Stimulated activated CD4-positive, alpha-beta T cell treated with anti-CD3 and anti-CD28 coated beads, Interleukin-1b, Interleukin-23, amount 100 ng/mL, for 4 hours (primary cell): Measurements from ENCODE around the gene MBLAC1.

Source experiments
- DNase-seq, 2 donors: peaks; one replicate each; pipeline ENCODE4 v3.0.0-alpha.2; 2020; ENCODE audit warnings: low read depth in 2 of 2

Gene MBLAC1

DNA sequence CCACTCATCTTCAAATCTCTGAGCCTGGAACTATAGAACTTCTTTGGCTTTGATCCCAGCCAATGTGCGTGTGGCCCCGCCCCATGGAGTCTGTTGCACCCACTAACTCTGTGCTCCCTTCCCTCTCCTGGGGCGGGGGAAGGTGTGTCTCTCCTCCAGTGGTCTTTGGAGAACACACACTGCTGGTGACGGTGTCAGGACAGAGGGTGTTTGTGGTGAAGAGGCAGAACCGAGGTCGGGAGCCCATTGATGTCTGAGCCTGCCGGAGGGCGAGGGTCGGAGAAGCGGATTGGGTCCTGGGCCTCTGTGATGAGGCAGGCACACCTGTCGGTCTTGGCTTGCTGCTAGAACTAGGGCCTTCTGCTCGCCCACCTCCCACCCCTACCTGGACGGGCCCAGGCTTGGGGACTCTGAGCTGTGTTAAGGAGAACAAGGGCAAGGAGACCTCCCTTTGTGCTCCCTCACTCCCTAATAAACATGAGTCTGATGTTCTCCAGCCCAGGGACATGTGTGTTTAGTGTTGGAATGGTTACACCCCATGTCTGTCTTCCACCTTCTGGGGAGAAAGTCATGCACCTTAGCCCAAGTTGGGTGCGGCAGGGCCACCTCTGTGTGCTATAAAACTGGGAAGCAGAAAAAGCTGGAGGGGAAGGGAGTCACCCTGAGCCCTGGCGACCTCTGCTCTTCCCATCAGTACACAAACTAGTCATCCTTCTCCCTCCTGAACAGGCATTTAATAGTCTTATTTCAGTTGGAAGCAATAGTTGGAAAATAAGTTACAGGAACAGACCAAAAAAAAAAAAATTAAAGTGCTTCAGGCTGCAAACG, 27.2 kb downstream of the MBLAC1 start:
- DNase-seq: no peak

DNA sequence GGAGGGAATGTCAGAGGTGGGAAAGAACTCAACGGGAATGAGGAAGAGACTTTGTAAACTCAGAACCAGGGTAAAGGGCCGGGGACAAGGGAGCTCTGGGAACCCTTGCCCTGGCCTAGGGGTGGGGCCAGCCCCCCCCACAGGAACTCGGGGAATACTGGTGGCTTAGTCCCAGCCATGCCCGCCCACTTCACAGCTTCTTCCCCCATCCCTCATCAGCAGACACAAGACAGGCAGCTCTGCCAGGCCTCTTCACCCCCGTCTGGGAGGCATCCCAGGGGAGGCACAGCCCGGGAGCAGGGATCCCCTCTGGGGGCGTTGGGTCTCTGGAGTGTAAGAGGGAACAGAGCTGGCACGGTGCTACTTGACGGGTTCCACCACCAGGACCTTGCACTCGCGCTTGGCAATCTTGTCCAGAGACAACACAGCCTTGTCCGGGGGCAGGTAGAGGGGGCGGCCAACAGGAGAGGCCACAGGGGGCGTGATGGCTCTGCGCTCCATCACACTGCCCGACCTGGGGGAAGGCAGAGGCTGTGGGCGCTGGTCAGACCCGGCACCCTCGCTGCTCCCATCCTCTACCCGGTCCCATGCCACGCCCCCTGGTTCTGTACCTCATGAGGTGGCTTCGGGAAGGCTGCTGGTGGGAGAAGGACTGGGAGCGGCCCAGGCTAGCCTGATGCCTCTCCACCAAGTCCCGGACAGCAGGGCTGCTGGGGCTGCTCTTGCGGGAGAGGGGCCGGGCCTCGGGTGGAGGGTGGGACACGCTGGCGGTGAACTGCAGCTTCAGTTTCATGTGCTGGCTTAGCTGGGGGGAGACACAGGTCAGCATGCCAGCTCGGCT, 28.1 kb downstream of the MBLAC1 start:
- no peak for DNase-seq

DNA sequence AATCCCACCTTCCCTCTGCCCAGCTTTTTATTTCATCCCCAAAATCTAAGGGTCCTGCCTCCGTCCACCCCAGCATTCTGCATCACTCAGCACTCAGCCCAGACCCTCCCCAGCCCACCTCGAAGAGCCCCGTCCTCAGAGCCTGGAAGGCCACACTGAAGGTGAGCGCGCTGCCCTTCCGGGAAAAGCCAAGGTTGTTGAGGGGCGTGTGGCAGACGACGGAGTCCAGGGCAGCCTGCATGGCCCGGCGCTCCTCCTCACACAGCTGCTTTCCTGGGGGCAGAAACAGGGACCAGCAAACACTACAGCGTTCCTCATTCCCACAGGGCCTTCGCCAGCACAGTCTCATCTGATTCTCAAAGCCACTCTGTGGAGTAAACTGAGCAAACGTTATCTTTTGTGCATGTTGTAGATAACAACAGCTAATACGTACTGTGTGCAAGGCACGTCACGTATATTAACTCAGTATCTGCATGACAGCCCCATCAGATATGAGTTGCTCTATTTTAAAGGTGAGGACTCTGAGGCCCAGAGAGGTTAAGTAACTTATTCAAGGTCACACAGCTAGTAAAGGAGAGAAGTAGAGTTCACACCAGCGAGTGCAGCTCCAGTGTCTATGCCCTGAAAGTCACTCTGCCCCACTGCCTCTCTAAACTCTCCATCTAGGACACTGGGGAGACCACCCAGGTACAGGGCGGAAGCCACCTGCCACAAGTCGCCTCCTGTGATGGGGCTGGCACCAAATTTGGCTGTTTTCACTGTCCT, 29.0 kb downstream of the MBLAC1 start:
- no peak for DNase-seq

DNA sequence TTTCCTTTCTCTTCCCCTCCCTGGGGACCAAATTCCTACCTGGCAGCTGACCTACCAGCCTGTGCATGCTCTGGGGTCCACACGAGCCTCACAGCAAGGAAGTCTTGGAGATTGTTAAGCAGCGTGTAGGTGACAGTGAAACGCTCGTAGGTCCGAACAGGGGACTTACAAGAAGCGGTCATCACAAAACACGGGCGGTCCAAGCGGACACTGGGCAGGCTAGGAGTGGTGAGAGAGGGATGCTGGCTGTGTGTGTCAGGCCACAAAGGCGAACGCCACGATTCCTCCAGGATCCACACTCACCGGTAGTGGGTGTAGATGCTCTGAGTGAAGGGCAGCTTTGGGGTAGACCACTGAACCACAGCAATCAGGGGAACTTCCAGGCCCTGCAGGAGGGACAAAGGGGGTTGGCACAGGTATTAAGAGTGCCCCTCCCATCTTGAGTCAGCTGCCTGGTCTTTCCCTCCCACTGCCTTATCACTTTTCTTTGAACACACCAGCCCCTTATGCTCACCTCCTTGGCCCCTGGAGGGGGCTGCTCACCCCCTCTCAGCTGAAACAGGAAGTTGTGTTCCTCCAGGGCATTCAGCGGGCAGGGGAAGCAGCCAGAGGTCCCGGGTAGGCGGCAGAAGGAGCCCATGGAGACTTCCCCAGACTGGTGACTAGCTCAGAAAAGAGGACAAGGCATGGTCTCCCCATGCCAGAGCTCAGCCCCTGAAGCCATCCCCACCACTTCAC, 29.7 kb downstream of the MBLAC1 start:
- DNase-seq: no peak

DNA sequence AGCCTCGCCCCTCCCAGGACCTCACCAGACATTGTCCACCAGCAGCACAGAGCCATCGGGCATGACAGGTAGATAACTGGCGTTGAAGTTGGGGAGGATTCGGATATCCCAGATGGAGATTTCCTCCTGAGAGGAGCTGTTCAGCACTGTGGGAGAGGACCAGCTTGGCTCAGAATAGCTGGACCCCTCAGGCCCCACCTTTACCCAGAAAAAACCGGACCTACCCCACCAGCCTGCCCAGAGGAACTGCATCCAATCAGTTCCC, 30.2 kb downstream of the MBLAC1 start:
- DNase-seq: no peak

DNA sequence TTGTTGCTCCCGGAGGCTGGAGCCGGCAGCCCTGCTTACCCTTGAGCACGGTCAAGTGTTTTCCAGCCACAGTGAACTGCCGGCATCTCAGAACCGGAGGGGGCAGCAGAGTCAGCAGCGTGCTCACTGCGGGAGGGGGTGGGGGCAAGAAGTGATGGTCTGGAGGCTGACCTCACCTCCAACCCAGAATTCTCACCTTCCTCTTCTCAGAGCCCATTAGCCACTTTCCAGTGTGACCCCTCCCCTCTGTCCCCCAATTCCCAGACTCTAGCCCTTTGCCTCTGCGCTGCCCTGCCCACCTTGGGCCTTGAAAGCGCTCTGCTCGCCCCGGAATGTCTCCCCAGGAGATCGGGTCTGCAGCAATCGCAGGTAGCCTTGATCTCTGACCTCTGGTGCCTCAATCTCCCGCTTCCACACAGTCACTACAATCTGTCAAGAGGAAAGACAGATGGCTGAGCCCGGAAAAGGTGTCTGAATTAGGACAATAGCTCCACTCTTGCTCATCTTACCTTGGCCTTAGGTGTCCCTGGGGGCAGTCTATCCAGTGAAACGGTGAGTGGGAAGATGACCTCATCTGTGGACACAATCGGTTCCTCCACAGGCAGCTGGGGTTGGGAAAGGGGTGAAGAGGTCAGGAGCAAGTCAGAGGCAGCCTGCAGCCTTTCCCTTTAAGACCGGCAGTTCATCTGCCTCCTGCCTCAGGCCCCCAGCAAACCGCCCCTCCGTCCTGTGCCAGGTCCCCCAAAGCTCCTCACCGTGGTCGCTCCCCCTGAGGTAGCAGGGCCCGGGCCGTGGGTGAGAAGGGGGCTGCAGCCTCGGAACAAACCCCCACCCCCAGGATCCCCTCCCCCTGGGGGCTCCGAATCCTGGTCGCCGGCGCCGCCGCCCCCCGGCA, 30.8 kb downstream of the MBLAC1 start:
- no peak for DNase-seq

DNA sequence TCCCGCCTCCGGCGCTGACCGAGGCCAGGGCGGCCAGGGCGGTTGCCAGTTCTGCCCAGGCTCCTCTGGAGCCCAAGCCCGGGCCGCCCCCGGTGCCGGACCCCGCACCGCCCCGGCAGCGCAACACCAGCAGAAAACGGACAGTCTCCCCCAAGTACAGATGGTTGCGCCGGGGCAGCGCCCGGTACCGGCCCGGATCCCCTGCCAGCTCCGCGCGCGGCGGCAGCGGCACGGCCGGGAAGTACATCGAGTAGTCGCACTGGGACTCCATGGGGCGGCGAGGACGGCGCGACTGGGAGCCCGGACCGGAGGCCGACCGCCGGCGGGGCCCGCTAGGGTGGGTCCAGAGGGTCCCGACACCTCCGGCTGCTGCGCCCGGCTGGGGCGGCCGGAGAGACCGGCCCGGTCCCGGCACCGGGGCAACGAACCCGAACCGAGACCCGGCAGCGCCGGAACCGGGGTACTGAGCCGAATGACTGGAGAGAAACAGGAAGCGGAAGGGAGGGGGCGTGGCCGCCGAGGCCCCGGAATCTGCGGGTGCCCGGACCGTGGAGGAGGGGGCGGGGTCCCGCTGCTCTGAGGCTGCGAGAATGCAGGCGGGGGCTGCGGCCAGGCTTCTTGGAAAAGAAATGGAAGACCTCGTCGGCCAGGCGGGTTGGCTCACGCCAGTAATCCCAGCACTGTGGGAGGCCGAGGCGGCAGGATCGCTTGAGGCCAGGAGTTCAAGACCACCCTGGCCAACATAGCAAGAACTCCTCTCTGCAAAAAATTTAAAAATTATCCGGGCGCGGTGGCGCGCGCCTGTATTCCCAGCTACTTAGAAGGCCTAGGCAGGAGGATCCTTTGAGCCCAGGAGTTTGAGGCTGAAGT, 31.7 kb downstream of the MBLAC1 start, which contains the start of gene TRAPPC14:
Gene TRAPPC14, minus strand, starts transcription at position 495 of the 870 bp plus-strand sequence. Its CDS starts 224 bp downstream, at position 271.
- DNase-seq: peak; percentile 88 to 96

DNA sequence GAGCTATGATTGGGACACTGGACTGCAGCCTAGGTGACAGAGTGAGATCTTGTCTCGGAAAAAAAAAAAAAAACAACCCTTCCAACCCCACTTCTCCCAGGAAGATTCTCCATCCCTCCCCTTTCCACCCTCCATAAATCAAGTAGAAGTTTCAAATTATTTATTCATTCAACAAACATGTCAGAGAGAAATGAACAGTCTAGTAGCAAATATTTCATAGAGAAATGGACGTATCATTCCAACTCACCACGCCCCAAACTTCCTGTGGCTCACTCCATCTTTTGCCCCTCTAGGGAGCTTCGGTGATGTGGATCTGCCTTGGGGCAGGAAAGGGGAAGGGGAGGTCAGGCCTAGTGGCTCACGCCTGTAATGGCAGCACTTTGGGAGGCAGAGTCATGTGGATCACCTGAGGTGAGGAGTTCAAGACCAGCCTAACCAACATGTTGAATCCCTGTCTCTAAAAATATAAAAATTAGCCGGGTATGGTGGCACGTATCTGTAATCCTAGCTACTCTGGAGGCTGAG, 32.4 kb downstream of the MBLAC1 start:
- no peak for DNase-seq

DNA sequence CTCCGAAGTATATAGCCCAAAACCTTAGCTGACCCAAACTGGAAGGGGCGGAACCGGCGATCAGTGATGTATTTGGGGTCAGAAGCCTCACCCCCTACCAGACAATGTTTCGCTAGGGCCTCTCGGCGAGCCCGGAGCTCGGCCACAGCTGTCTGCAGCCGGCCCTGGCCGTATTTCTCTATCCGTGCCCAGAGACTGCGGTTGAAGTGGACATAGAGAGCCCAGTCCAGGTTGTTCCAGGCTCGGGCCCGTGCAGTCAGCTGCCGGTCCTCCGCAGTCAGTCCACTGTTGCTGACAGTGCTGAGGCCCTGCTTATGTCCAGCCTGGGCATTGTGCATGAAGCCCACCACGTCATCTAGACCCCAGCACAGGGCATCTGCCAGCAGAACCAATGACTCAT, 33.3 kb downstream of the MBLAC1 start:
- DNase-seq: no peak

DNA sequence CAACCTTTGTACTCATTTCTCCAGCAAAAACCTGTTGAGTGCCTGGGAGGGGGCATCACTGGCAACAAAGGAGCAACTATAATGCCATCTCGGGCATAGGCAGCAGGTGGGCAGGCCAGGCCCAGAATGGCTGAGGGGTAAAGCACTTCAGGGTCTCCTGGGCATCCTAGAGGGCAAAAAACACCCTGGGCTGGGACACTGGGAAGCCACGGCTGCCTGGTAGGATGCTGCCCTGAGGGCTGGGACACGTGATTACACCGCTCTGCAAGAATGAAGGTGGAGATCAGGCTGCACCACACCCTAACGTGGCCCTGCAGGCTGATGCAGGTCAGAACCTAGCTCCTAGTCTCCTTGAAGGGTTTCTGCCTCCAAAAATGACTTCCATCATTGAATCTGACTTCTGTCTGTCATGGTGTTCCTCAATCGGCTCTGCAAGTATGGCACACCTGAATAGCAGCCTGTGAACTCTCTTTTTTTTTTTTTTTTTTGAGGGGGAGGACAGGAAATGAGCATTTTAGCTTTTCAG, 36.3 kb downstream of the MBLAC1 start:
- DNase-seq: no peak

DNA sequence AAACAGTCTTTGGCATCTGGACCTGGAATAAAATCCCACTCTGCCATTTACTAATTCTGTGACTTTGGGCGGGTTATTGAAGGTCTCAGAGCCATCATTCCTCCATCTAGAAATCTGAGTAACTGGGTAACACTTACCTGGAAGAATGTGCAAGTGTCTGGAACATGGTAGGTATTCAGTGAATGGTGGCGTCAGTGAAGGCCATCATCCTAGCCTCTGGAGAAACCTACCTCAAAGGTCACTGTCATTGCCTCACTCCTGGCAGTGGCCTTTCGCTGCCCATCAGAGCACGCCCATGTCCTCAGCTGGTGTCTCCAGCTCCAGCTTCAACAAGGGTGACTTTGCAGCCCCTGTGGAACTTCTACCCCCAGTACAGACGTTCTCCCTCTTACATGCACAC, 37.1 kb downstream of the MBLAC1 start:
- DNase-seq: no peak

DNA sequence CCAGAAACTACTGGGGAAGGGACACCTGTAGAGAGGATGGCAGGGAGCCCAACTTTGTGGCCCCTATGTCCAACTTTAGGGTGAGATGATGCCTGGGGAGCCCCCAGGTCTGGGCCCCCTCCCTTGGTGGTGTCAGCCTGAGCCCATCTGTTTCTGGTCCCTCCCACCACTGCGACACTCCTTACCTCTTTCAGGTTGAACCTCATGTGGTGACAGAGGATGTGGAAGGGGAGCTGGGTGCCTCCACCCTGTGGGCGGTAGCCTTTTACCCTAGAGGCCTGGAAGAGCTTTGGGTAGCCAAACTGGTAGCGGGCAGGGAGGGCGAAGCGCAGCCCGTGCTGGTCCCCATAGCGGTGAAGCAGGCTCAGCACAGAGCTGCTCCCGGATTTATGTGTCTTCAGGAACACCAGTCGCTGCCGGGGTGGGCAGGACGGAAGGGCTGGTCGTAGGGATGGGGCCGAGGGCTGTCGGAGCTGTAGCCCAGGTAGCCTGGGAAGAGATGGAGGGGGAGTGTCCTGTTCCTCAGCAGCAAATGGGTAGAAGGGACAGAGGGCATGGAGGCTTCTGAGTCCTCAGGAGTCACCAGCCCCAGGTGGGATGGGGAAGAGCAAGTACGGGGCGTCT, 39.7 kb downstream of the MBLAC1 start:
- no peak for DNase-seq

DNA sequence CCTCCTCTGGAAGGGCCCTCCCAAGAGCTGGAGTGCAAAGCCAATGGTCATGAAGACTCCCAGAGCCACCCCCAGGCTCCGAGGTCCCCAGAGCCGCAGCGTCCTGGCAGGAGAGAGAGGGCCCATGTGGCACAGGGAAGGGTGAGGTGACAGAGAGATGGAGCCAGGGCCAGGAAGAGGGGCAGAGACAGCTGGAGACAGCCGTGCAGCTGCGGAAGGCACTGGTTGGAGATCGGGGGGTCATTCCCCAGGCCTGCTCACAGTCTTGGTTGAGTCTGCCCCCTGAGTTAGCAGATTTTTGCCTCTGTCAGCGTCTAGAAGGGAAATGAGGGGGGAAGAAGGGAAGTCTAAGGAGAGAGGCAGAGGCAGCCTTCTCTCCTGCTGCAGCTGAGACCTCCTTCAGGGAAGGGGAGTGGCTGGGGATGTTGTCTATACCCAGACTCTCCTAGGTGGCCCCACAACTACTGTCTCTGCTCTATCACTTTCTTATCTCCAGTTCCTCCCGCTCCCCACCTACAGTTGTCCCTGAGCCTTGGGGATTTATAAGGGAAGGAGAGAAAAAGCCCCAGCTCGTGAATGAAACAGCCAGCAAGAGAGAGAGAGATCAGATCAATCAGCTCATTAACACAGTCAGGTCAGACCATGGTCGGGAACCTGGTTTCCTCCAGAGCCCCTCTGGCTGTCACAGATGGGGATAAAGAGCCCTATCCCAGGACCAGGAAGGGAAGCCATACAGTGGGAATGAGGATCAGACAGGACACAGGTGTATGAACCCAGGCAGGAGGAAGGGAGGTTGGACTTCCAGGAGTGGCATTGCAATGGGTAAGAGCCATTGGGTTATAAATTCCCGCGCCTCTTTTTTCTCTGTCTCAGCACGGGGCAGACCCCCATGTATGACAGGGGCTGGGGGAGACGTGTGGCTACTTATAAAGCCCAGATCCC, 40.5 kb downstream of the MBLAC1 start:
- DNase-seq: no peak

DNA sequence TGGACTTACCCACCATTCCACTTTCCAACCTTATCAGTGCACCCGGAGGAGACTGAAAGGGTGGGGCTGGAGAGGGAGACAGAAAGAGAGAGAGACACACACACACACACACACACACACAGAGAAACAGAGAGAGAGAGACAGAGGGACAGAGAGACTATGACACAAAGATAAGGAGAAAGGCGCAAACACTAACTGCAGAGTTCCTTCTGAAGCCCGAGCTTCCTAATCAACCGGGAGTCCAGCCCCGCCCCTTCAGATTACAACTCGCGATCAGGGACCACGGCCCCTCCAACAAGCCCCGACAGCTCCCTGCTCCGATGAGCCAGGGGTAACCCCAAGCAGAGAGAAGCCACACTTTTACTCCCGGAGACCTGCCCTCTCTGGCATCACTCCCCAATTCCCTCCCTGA, 41.2 kb downstream of the MBLAC1 start:
- no peak for DNase-seq

DNA sequence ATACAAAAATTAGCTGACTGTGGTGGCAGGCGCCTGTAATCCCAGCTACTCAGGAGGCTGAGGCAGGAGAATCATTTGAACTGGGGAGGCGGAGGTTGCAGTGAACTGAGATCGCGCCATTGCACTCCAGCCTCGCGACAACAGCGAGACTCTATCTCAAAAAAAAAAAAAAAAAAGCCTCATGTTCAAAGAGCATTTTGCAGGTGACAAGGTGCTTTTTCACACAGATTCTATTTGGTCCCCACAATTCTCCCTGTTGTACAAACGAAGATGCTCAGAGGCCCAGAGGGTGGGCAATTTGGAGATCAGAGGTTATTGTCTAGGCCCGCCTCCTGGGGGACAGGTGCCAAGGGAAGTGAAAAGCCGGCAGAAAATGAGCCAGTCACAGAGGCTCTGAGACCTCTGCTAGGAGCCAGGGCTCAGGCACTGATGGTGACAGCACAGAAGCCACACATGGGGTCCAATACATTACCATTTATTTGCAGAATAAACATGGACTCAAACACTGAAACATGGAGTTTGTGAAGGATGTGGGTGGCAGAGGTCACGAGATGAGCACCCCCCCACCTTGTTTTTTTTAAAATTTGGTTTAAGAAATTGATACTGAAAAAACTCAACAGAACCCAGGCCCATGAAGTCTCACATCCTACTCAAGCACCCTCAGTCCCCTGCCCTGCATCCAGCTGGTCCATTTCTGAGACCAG, 42.5 kb downstream of the MBLAC1 start:
- no peak for DNase-seq

DNA sequence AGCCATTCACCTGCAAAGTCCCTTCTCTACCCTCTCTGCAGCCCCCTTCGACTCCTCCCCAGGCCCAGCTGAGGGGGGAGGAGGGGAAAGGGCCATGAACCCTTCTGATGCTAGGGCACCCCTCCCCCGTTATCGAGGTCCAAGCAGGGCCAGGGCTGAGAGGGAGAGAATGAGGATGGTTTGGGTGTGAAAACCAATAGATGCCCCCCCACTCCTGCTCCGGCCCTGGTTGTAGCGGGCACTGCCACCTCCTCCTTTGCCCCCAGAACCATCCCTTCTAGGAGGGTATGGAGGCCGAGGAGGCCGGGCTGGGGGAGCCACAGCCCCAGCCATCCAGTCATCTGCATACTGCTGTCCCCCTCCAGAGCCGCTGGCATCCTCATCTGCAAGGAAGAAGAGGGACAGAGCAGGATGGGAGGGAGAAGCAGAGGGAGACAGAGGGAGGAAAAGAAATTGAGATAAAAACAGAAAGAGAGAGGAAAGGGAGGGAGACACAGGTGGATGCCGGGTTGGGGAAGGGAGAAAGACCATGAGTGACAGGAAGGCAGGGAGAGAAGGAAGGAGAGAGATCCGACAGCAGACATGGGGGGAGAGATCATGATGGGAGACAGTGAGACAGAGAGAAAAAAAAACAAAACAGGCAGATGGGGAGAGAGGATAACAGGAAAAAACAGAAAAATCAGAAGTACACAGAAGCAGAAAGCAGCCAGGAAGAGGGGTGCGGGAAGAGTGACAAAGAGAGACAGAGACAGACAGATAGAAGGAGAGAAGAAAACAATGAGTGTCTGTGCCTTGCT, 43.5 kb downstream of the MBLAC1 start:
- DNase-seq: no peak
